HG02970 (cell line): ENCODE measurements around the gene CAPN15.

Experiments used
- ATAC-seq: cut with Tn5 transposase; IDR thresholded peaks from one replicate; pipeline ENCODE4 v1.9.1; 2021; ENCODE audit warnings: mild to moderate bottlenecking, moderate library complexity, moderate number of reproducible peaks; ENCODE audit not compliant: unreplicated experiment, low FRiP score

Gene CAPN15

GRCh38 chr16:559411-560203 is 32.1 kb downstream of the CAPN15 start:
- ATAC-seq, result no peak

- no peak for ATAC-seq
These were observed 32.7 kb downstream of the CAPN15 start, which contains the start of gene PRR35 for GRCh38 chr16:560204-560700. Gene PRR35, plus strand, starts transcription at chr16:560394. Its CDS starts 2,901 bp downstream, at chr16:563295.

- no peak for ATAC-seq
These were observed 33.3 kb downstream of the CAPN15 start for GRCh38 chr16:560701-561412.

- ATAC-seq, result no peak
These were observed 33.9 kb downstream of the CAPN15 start for GRCh38 chr16:561413-561794.

- no peak for ATAC-seq
These were observed 34.7 kb downstream of the CAPN15 start for GRCh38 chr16:561957-562938.

- no peak for ATAC-seq
These were observed 35.6 kb downstream of the CAPN15 start for GRCh38 chr16:563072-563644.

GRCh38 chr16:564690-565418 is 37.3 kb downstream of the CAPN15 start:
- no peak for ATAC-seq

- ATAC-seq, result no peak
These were observed 38.2 kb downstream of the CAPN15 start for GRCh38 chr16:565419-566330.

GRCh38 chr16:566475-567372 is 39.2 kb downstream of the CAPN15 start, which contains the start of gene NHLRC4:
Gene NHLRC4, plus strand, starts transcription at chr16:567005. Its CDS starts 1,043 bp downstream, at chr16:568048.
- no peak for ATAC-seq

- no peak for ATAC-seq
These were observed 40.1 kb downstream of the CAPN15 start for GRCh38 chr16:567373-568256.

- no peak for ATAC-seq
These were observed 41.1 kb downstream of the CAPN15 start for GRCh38 chr16:568401-569258.

GRCh38 chr16:569445-570254 is 42.1 kb downstream of the CAPN15 start, which contains the start of gene PIGQ:
Gene PIGQ, plus strand, starts transcription at chr16:569968. Its CDS starts 4,107 bp downstream, at chr16:574075.
- no peak for ATAC-seq

- no peak for ATAC-seq
These were observed 45.5 kb downstream of the CAPN15 start for GRCh38 chr16:572865-573650.
